ENCODE results near the gene YOD1.

The YOD1 gene

GRCh38 chr1:207052911-207053769 lies 2.1 kb upstream of the YOD1 start, which contains the start of gene PFKFB2:
PFKFB2 (plus strand) TSS chr1:207053275; CDS start chr1:207054718, 1,443 bp downstream.
- H3K9me3 ChIP-seq (ENCODE audit: severe bottlenecking) = peaks cover 35% of the 10 kb centered on the region
- DNase-seq = peak; percentile 99

DNA sequence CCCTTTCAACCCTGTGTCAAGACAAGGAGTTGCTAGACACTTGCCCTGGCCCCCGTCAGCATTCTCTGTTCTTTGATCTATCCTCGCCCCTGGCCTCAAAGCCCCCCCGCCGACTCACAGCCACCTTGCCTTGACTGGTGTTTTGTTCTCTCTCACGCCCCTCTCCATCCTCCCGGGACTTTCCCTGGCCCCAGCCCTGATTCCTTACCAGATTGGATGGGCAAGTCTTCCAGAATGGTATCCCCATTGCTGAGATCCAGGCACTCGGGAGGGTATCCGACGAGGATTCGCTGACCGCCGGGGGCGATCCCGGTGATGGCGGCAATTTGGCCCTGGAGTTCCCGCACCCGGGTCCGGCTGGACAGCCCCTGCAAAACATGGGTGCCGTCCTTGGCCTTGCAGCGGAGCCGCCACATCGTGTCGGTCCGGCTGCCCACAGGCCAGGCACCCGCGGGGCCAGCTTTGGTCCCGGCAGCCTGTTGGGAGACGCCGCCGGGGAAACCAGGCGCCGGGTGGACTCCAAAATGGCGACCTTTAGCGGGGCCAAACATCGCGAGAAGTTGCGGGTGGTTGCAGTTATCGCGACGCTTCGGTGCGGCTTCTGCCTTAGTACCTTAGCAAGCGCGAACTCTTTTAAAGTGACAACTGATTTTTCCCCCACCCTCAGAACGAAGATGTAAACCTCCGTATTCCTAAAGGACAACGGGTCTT lies 373 bp downstream of the YOD1 start:
- Histone ChIP-seq H3K9me3 (ENCODE audit: severe bottlenecking) (peaks cover 35% of the 10 kb centered on the region), H3K4me3 (ENCODE audit: low read depth, low read length) (peak overlapping the region; percentile 72), H3K27ac (peak overlapping the region; percentile 17; the same call in 1 of the 2 replicates), H3K36me3 (peaks cover 12% of the 10 kb centered on the region), H3K27me3 (ENCODE audit: insufficient read depth, low read depth, severe bottlenecking) (peaks cover 66% of the 10 kb centered on the region)
- peak; percentile 96 for DNase-seq
- TF ChIP-seq CTCF (IDR thresholded peaks at IDR 0.05; ENCODE audit: low read depth, low read length) = 0 out of 2 replicates have a peak, but pooled peaks have one; percentile 11

More at GRCh38 chr1:207052911-207053769, 2.1 kb upstream of the YOD1 start, which contains the start of gene PFKFB2:
- Histone ChIP-seq H3K36me3 (peaks cover 11% of the 10 kb centered on the region), H3K4me3 (ENCODE audit: low read depth, low read length) (peak within 1 kb of the TSS; percentile 46), H3K27ac (no peak within 1 kb of the TSS), H3K27me3 (ENCODE audit: insufficient read depth, low read depth, severe bottlenecking) (peaks cover 88% of the 10 kb centered on the region)
- TF ChIP-seq CTCF (IDR thresholded peaks at IDR 0.05; ENCODE audit: low read depth, low read length) = no peak

GRCh38 chr1:207049974-207050391 lies 1.0 kb downstream of the YOD1 start:
- H3K27ac ChIP-seq = no peak overlapping the region
- peaks cover 35% of the 10 kb centered on the region for H3K9me3 ChIP-seq (ENCODE audit: severe bottlenecking)
- peak; percentile 67 for DNase-seq
- H3K36me3 ChIP-seq = peaks cover 12% of the 10 kb centered on the region
- H3K4me3 ChIP-seq (ENCODE audit: low read depth, low read length) = peak overlapping the region; percentile 72
- TF ChIP-seq CTCF (IDR thresholded peaks at IDR 0.05; ENCODE audit: low read depth, low read length) = peak; percentile 74
- H3K27me3 ChIP-seq (ENCODE audit: insufficient read depth, low read depth, severe bottlenecking) = peaks cover 60% of the 10 kb centered on the region

DNA sequence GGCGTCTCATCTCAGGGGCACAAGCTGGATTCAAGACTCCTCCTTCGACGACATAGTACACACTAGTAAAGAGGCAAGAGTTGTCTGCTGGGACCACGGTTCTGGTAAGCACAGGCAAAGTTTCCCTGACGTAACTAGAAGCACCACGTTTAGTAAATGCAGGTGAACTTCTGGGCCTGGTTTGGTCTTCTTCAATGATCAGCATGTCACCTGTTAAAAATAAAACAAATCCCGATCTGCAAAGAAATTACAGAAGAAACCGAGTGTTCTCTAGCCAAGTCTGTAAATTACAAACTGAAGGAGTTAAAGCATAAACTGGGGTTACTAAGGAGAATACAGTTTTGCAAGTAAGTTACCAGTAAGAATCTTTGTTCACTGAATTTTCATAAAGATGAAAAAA lies 1.5 kb downstream of the YOD1 start:
- Histone ChIP-seq H3K27ac (no peak overlapping the region), H3K4me3 (ENCODE audit: low read depth, low read length) (no peak overlapping the region; the same call in 1 of the 2 replicates), H3K36me3 (peaks cover 12% of the 10 kb centered on the region), H3K9me3 (ENCODE audit: severe bottlenecking) (peaks cover 35% of the 10 kb centered on the region), H3K27me3 (ENCODE audit: insufficient read depth, low read depth, severe bottlenecking) (peaks cover 55% of the 10 kb centered on the region)
- TF ChIP-seq CTCF (IDR thresholded peaks at IDR 0.05; ENCODE audit: low read depth, low read length) = no peak
- DNase-seq = no peak

GRCh38 chr1:207049054-207049453 lies 2.0 kb downstream of the YOD1 start:
- TF ChIP-seq CTCF (IDR thresholded peaks at IDR 0.05; ENCODE audit: low read depth, low read length) = no peak
- no peak overlapping the region for H3K4me3 ChIP-seq (ENCODE audit: low read depth, low read length)

More at GRCh38 chr1:207049054-207049453, 2.0 kb downstream of the YOD1 start:
- DNase-seq = no peak
- Histone ChIP-seq H3K9me3 (ENCODE audit: severe bottlenecking) (peaks cover 32% of the 10 kb centered on the region), H3K27me3 (ENCODE audit: insufficient read depth, low read depth, severe bottlenecking) (peaks cover 50% of the 10 kb centered on the region), H3K36me3 (peaks cover 12% of the 10 kb centered on the region), H3K27ac (no peak overlapping the region)

Data from WERI-Rb-1 (cell line).